GM23338 (cell line): ENCODE results near the gene SAMD8. TPM values are rescaled to one million over a fixed set of nuclear protein-coding genes. Genes with fewer than 3 reads are reported as not detected.

ENCODE experiments used
- ATAC-seq: fragments of 200-7000 bp; cut with Tn5 transposase; 3 replicates; pipeline ENCODE4 v1.9.1; 2020
- DNase-seq: peaks from one replicate; pipeline ENCODE4 v3.0.0-alpha.2; 2015; ENCODE audit warnings: low spot score
- H2AFZ ChIP-seq: fragments of 200-600 bp; sonication (generic); 2 replicates; pipeline ENCODE4 v1.8.0; 2016; ENCODE audit warnings: antibody characterized with exemption, mild to moderate bottlenecking, moderate library complexity
- H3F3A ChIP-seq: fragments of 200-600 bp; sonication (generic); replicated peaks from 2 replicates; pipeline ENCODE4 v1.8.0; 2017; ENCODE audit warnings: antibody characterized with exemption, mixed run types, low read depth
- H3K27ac ChIP-seq: fragments of 200-600 bp; sonication (generic); 2 replicates; pipeline ENCODE4 v1.6.1; 2016; ENCODE audit warnings: low read depth
- H3K27me3 ChIP-seq: fragments of 200-600 bp; sonication (generic); 2 replicates; pipeline ENCODE4 v1.8.0; 2016; ENCODE audit warnings: mild to moderate bottlenecking, mixed run types, moderate library complexity; ENCODE audit not compliant: insufficient read depth
- H3K36me3 ChIP-seq: fragments of 200-600 bp; sonication (generic); 2 replicates; pipeline ENCODE4 v1.8.0; 2016; ENCODE audit warnings: mild to moderate bottlenecking; ENCODE audit not compliant: insufficient read depth
- H3K4me1 ChIP-seq: fragments of 200-600 bp; sonication (generic); 2 replicates; pipeline ENCODE4 v1.8.0; 2016; ENCODE audit warnings: mild to moderate bottlenecking, moderate library complexity; ENCODE audit not compliant: insufficient read depth
- H3K4me2 ChIP-seq: fragments of 200-600 bp; sonication (generic); 2 replicates; pipeline ENCODE4 v1.7.1; 2017; ENCODE audit warnings: mixed run types
- H3K4me3 ChIP-seq: fragments of 200-600 bp; sonication (generic); 2 replicates; pipeline ENCODE4 v1.6.1; 2016; ENCODE audit warnings: mixed run types
- H3K79me2 ChIP-seq: fragments of 200-600 bp; sonication (generic); replicated peaks from 2 replicates; pipeline ENCODE4 v1.8.0; 2017; ENCODE audit warnings: mild to moderate bottlenecking; ENCODE audit not compliant: insufficient read depth
- H3K9me2 ChIP-seq: fragments of 200-600 bp; sonication (generic); 2 replicates; pipeline ENCODE4 v1.8.0; 2017; ENCODE audit not compliant: insufficient read depth
- H4K20me1 ChIP-seq: fragments of 200-600 bp; sonication (generic); replicated peaks from 2 replicates; pipeline ENCODE4 v1.8.0; 2017; ENCODE audit warnings: mild to moderate bottlenecking; ENCODE audit not compliant: insufficient read depth
- H3K27ac Mint-ChIP-seq: 2 replicates; pipeline ENCODE4 v1.8.0; 2020; ENCODE audit warnings: inconsistent platforms, mild to moderate bottlenecking, moderate library complexity, mixed read lengths
- H3K27me3 Mint-ChIP-seq: 3 replicates; pipeline ENCODE4 v1.8.0; 2022; ENCODE audit warnings: low read depth, mild to moderate bottlenecking, moderate library complexity, mixed read lengths, inconsistent platforms; ENCODE audit not compliant: insufficient read depth, poor library complexity
- H3K36me3 Mint-ChIP-seq: 3 replicates; pipeline ENCODE4 v1.8.0; 2021; ENCODE audit warnings: low read depth, mild to moderate bottlenecking, inconsistent platforms, moderate library complexity, mixed read lengths
- H3K4me1 Mint-ChIP-seq: 3 replicates; pipeline ENCODE4 v1.8.0; 2020; ENCODE audit warnings: mild to moderate bottlenecking, inconsistent platforms, mixed read lengths
- H3K4me3 Mint-ChIP-seq: 3 replicates; pipeline ENCODE4 v1.8.0; 2021; ENCODE audit warnings: moderate library complexity, mild to moderate bottlenecking, inconsistent platforms, mixed read lengths
- H3K9me3 Mint-ChIP-seq: 3 replicates; pipeline ENCODE4 v1.8.0; 2020; ENCODE audit warnings: moderate library complexity, mild to moderate bottlenecking, inconsistent platforms, mixed read lengths
- ETS1 ChIP-seq: IDR thresholded peaks from 2 replicates; pipeline ENCODE4 v1.6.1; 2016; ENCODE audit warnings: antibody characterized with exemption
- EZH2phosphoT487 ChIP-seq: fragments of 200-600 bp; sonication (generic); IDR thresholded peaks from one replicate; pipeline ENCODE4 v1.8.1; 2018; ENCODE audit warnings: antibody characterized with exemption; ENCODE audit not compliant: unreplicated experiment
- JUNB ChIP-seq: IDR thresholded peaks from one replicate; pipeline ENCODE4 v1.6.1; 2016; ENCODE audit warnings: antibody characterized with exemption; ENCODE audit not compliant: unreplicated experiment
- ZNF462 ChIP-seq: fragments of 250-450 bp; sonication (Bioruptor Pico); IDR thresholded peaks from 2 replicates; pipeline ENCODE4 v1.5.0; 2020; ENCODE audit warnings: mild to moderate bottlenecking, moderate library complexity
- polyA plus RNA-seq: library from polyadenylated mRNA; unstranded; fragments of >200 nt; fragmentation: Nextera tagmentation; extraction: Ambion mirVana; gene quantifications from 2 replicates; pipeline ENCODE4 v1.2.1, GENCODE V29; 2016
- total RNA-seq: library from RNA; depleted of rRNA; stranded (reverse); fragments of >200 nt; shearing (Covaris generic); gene quantifications from 2 replicates; pipeline ENCODE4 v1.2.3, GENCODE V29; 2014

SAMD8 gene
- total and polyA plus RNA-seq, 2 experiments from 2014 or later, result 7.8 to 28.4 TPM

- ATAC-seq (no peak), DNase-seq (no peak)
- Mint-ChIP-seq H3K4me3 (no peak overlapping the region), H3K36me3 (no peaks in the 10 kb centered on the region; the same call in 2 of the 3 replicates), H3K9me3 (no peaks in the 10 kb centered on the region), H3K27ac (no peak overlapping the region), H3K4me1 (peaks cover 3% of the 10 kb centered on the region; the same call in 2 of the 3 replicates), H3K27me3 (no peaks in the 10 kb centered on the region)
- Histone ChIP-seq H3K9me2 (no peaks in the 10 kb centered on the region), H3K4me3 (no peak overlapping the region), H3K36me3 (no peaks in the 10 kb centered on the region), H3K27me3 (no peaks in the 10 kb centered on the region), H3K27ac (no peak overlapping the region), H3K79me2 (peaks cover 66% of the 10 kb centered on the region), H4K20me1 (peaks cover 12% of the 10 kb centered on the region), H3F3A (no peaks in the 10 kb centered on the region; the same call in 1 of the 2 replicates), H3K4me2 (no peak overlapping the region), H3K4me1 (no peaks in the 10 kb centered on the region; the same call in none of the 2 replicates), H2AFZ (no peak overlapping the region)
- TF ChIP-seq ETS1 (no peak), ZNF462 (CRISPR knock-in tag) (no peak), EZH2phosphoT487 (no peak), JUNB (no peak)
These were observed 11.0 kb downstream of the SAMD8 start for GRCh38 chr10:75122505-75122904.
